DMS 273 (cell line): ENCODE data around the gene PHIP.

Experiments
- DNase-seq: peaks from one replicate; lab custom pipeline; 2025; ENCODE audit not compliant: unreplicated experiment; lab: John Stamatoyannopoulos, UW

Gene PHIP

GRCh38 chr6:79011940-79012339 is 66.1 kb downstream of the PHIP start:
- DNase-seq: no peak

GRCh38 chr6:79010422-79010821 is 67.6 kb downstream of the PHIP start:
- DNase-seq: no peak

GRCh38 chr6:79009819-79010218 is 68.2 kb downstream of the PHIP start:
- no peak for DNase-seq

- no peak for DNase-seq
Measured at GRCh38 chr6:79005497-79005896, 72.6 kb downstream of the PHIP start.

GRCh38 chr6:79005024-79005423 is 73.0 kb downstream of the PHIP start:
- no peak for DNase-seq

GRCh38 chr6:79004239-79004638 is 73.8 kb downstream of the PHIP start:
- no peak for DNase-seq

- DNase-seq: no peak
Measured at GRCh38 chr6:79001415-79001814, 76.6 kb downstream of the PHIP start.

- DNase-seq: no peak
Measured at GRCh38 chr6:78999737-79000136, 78.3 kb downstream of the PHIP start.

- DNase-seq: no peak
Measured at GRCh38 chr6:78995946-78996345, 82.1 kb downstream of the PHIP start.

GRCh38 chr6:78995346-78995745 is 82.7 kb downstream of the PHIP start:
- DNase-seq: no peak

- DNase-seq: no peak
Measured at GRCh38 chr6:78993955-78994354, 84.1 kb downstream of the PHIP start.

GRCh38 chr6:78989191-78989590 is 88.9 kb downstream of the PHIP start:
- DNase-seq: no peak

GRCh38 chr6:78986161-78986560 is 91.9 kb downstream of the PHIP start:
- DNase-seq: no peak

GRCh38 chr6:78984225-78984950 is 93.7 kb downstream of the PHIP start:
- DNase-seq: no peak

- DNase-seq: no peak
Measured at GRCh38 chr6:78967191-78967590, 110.9 kb downstream of the PHIP start.

GRCh38 chr6:78966542-78966941 is 111.5 kb downstream of the PHIP start:
- no peak for DNase-seq

- no peak for DNase-seq
Measured at GRCh38 chr6:78962448-78962847, 115.6 kb downstream of the PHIP start.

- no peak for DNase-seq
Measured at GRCh38 chr6:78954740-78955139, 123.3 kb downstream of the PHIP start.

- no peak for DNase-seq
Measured at GRCh38 chr6:78953798-78954197, 124.3 kb downstream of the PHIP start.

- DNase-seq: no peak
Measured at GRCh38 chr6:78952362-78952761, 125.7 kb downstream of the PHIP start.

GRCh38 chr6:78948785-78949184 is 129.3 kb downstream of the PHIP start:
- no peak for DNase-seq

- no peak for DNase-seq
Measured at GRCh38 chr6:78947962-78948361, 130.1 kb downstream of the PHIP start.

- no peak for DNase-seq
Measured at GRCh38 chr6:78947529-78947928, 130.5 kb downstream of the PHIP start.
